ENCODE results near the gene SLCO1B3.
"Not testable (repeated sequence)": the region's sequence is repeated elsewhere in the genome, so short reads cannot be mapped to it uniquely, and the experiment has no call there.

Gene SLCO1B3

GRCh38 chr12:20810487-20810886 lies at the start of gene SLCO1B3:
TSS of gene SLCO1B3 (plus strand) at chr12:20810705. CDS start at chr12:20815739, 5,034 bp downstream.
- DNase-seq (ENCODE audit: low spot score): no peak

- no peak for DNase-seq (ENCODE audit: low spot score)
Measured at GRCh38 chr12:20777420-20777819, 33.1 kb upstream of the SLCO1B3 start.

GRCh38 chr12:20778969-20779368 lies 31.5 kb upstream of the SLCO1B3 start:
- no peak for DNase-seq (ENCODE audit: low spot score)

- DNase-seq (ENCODE audit: low spot score): not testable (repeated sequence)
Measured at GRCh38 chr12:20779971-20780370, 30.5 kb upstream of the SLCO1B3 start.

- DNase-seq (ENCODE audit: low spot score): not testable (repeated sequence)
Measured at GRCh38 chr12:20783796-20784357, 26.6 kb upstream of the SLCO1B3 start.

GRCh38 chr12:20792971-20793370 lies 17.5 kb upstream of the SLCO1B3 start:
- DNase-seq (ENCODE audit: low spot score): no peak

GRCh38 chr12:20798554-20798953 lies 12.0 kb upstream of the SLCO1B3 start:
- no peak for DNase-seq (ENCODE audit: low spot score)

- no peak for DNase-seq (ENCODE audit: low spot score)
Measured at GRCh38 chr12:20800160-20800559, 10.3 kb upstream of the SLCO1B3 start.

GRCh38 chr12:20801035-20801434 lies 9.5 kb upstream of the SLCO1B3 start:
- DNase-seq (ENCODE audit: low spot score): no peak

- no peak for DNase-seq (ENCODE audit: low spot score)
Measured at GRCh38 chr12:20805921-20806320, 4.6 kb upstream of the SLCO1B3 start.

- no peak for DNase-seq (ENCODE audit: low spot score)
Measured at GRCh38 chr12:20807192-20808080, 3.1 kb upstream of the SLCO1B3 start.

GRCh38 chr12:20808521-20808920 lies 2.0 kb upstream of the SLCO1B3 start:
- DNase-seq (ENCODE audit: low spot score): no peak

GRCh38 chr12:20815574-20815973 lies 5.1 kb downstream of the SLCO1B3 start:
- no peak for DNase-seq (ENCODE audit: low spot score)

GRCh38 chr12:20822415-20822814 lies 11.9 kb downstream of the SLCO1B3 start:
- DNase-seq (ENCODE audit: low spot score): no peak

GRCh38 chr12:20822925-20823324 lies 12.4 kb downstream of the SLCO1B3 start:
- DNase-seq (ENCODE audit: low spot score): no peak

GRCh38 chr12:20829919-20830318 lies 19.4 kb downstream of the SLCO1B3 start:
- no peak for DNase-seq (ENCODE audit: low spot score)

- DNase-seq (ENCODE audit: low spot score): no peak
Measured at GRCh38 chr12:20830456-20830855, 20.0 kb downstream of the SLCO1B3 start.

GRCh38 chr12:20832911-20833310 lies 22.4 kb downstream of the SLCO1B3 start:
- DNase-seq (ENCODE audit: low spot score): no peak

GRCh38 chr12:20852649-20853048 lies 42.1 kb downstream of the SLCO1B3 start:
- no peak for DNase-seq (ENCODE audit: low spot score)

GRCh38 chr12:20863056-20863455 lies 52.6 kb downstream of the SLCO1B3 start:
- no peak for DNase-seq (ENCODE audit: low spot score)

- DNase-seq (ENCODE audit: low spot score): no peak
Measured at GRCh38 chr12:20865873-20866272, 55.4 kb downstream of the SLCO1B3 start.

GRCh38 chr12:20868277-20868676 lies 57.8 kb downstream of the SLCO1B3 start:
- no peak for DNase-seq (ENCODE audit: low spot score)

- no peak for DNase-seq (ENCODE audit: low spot score)
Measured at GRCh38 chr12:20883288-20883687, 72.8 kb downstream of the SLCO1B3 start.

GRCh38 chr12:20885116-20885515 lies 74.6 kb downstream of the SLCO1B3 start:
- no peak for DNase-seq (ENCODE audit: low spot score)
